ENCODE results near the gene FAM149A.
A peak's percentile ranks its signal among the peaks of the same experiment; 100 is the strongest.

DNA sequence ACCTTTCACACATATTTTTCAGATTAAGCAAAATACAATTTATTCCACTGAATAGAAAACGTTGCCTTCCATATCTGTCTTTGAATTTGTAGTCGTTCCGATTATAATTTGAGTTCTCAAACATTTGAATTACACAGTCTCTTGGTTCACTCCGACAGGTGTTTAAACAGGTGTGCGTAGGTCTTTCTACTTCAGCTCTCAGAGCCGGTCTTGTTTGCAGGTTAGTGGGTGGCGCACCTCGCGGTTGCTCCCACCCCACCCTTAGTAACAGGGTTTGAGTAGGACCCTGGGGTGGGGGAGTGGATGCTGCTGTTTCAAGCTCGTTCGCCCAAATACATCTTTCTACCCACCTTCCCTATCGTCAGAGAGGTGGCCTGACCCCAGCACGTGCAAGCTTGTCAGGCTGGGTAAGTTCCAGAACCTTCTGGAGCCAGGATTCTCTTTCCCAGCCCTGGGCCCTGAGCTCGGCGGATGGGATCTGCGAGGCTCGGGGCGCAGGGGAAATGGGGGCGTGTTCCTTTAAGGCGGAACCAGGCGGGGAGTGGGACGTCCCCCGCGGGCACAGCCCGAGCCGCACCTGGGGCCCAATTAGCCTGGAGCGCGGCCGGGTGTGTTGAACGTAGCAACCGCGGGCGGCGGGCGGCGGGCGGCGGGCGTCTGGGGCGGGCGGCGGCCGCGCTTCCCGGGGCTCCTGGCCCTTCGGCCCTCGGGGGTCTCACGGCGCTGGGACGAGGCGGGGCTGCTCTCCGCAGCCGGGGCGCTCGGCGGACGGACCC lies at the start of gene FAM149A:
- TF ChIP-seq, protein P1, sequence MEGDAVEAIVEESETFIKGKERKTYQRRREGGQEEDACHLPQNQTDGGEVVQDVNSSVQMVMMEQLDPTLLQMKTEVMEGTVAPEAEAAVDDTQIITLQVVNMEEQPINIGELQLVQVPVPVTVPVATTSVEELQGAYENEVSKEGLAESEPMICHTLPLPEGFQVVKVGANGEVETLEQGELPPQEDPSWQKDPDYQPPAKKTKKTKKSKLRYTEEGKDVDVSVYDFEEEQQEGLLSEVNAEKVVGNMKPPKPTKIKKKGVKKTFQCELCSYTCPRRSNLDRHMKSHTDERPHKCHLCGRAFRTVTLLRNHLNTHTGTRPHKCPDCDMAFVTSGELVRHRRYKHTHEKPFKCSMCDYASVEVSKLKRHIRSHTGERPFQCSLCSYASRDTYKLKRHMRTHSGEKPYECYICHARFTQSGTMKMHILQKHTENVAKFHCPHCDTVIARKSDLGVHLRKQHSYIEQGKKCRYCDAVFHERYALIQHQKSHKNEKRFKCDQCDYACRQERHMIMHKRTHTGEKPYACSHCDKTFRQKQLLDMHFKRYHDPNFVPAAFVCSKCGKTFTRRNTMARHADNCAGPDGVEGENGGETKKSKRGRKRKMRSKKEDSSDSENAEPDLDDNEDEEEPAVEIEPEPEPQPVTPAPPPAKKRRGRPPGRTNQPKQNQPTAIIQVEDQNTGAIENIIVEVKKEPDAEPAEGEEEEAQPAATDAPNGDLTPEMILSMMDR (IDR thresholded peaks at IDR 0.05; ENCODE audit: low read depth, low read length, missing input control) = no peak
- TF ChIP-seq NR2F2 (IDR thresholded peaks at IDR 0.05) = no peak
- peak; percentile 14 for TF ChIP-seq YY1 (IDR thresholded peaks at IDR 0.05)
- TF ChIP-seq SP1 (IDR thresholded peaks at IDR 0.05) = no peak
- TF ChIP-seq TAF1 (conservative IDR thresholded peaks at IDR 0.05) = no peak
- no peak for TF ChIP-seq RAD21 (IDR thresholded peaks at IDR 0.05)
- no peak for TF ChIP-seq JUND (IDR thresholded peaks at IDR 0.05)
- no peak for TF ChIP-seq EGR1 (IDR thresholded peaks at IDR 0.05; ENCODE audit: low read depth in 2 of 2)

All from liver (tissue), 3 donors.